IPS-NIHi11 (cell line): ENCODE results near the gene GDI1.
"Not testable (repeated sequence)": the region's sequence is repeated elsewhere in the genome, so short reads cannot be mapped to it uniquely, and the experiment has no call there.

Experiments
- DNase-seq: peaks from one replicate; pipeline ENCODE4 v3.0.0; 2012; ENCODE audit warnings: mixed read lengths, low spot score

GDI1 gene

DNA sequence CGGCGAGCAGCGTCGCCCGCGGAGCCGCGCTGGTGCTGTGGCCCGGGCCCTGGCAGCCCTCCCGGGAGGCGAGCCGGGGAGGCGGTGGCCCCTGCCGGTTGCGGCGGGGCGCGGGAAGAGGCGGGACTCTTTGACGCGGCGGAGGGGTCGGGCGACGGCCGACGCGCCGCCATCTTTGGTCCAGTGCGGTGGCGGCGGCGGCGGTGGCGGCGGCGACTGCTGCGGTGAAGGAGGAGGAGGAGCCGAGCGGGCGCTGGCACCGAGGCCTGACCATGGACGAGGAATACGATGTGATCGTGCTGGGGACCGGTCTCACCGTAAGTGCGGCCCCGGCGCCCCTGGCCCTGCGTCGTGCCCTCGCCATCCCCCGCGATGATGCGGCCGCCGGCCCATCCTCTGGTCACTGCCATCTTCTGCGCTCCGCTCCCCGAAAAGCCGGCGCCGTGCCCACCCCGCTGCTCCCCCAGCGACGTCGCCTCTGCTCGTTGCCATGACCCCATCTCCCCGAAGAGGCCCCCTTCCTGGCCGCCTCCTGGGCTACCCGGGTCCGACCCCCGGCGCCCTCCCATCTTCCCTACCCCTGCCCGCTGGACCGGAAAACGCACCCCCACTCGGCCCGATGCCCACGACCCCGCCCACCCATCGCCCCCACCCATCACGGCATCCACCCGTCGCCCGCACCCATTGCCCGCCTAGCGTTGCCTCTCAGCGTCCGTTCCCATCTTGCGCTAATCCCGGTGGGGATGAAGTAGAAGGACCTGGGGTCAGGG lies at the start of gene GDI1:
GDI1 (plus strand) TSS at position 172 of the 770 bp plus-strand sequence; CDS start at position 273, 101 bp downstream.
- peak; percentile 80 for DNase-seq

DNA sequence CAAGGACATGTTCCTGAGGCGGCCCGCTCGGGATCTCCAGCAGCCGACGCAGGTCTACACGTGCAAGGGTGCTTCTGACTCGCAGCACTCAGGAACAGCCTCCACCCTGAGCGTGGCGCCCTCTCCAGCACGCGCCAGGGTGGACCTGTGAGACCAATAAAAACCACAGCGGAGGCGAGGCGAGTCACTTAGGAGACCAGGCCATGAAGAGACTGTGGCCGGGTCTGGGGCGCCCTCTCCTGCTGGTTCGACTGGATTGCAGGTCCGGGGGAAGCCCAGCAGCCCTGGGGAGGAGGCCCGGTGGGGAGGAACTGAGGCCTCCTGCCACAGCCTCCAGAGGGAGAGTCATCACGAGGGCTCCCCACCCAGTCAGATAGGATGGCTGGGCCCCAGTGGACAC lies 48.9 kb upstream of the GDI1 start:
- DNase-seq, result not testable (repeated sequence)

DNA sequence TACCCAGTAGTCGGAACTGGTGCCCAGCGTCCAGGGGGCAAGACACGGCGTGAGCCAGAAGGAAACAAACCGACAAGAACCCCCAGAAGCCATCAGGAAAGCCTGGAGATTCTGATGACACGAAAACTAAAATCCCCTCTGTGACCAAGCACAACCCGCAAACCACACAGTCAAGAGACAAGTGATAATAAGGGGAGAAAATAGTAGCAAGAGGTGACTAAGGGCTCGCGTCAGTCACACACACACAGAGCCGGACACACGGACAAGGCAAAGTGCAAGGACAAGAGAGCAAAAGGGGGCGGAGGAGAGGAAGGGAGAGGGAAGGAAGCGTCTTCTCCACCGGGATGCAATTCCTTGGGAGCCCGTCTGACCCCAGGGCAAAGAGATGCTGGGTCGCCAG lies 48.3 kb upstream of the GDI1 start:
- DNase-seq, result not testable (repeated sequence)

DNA sequence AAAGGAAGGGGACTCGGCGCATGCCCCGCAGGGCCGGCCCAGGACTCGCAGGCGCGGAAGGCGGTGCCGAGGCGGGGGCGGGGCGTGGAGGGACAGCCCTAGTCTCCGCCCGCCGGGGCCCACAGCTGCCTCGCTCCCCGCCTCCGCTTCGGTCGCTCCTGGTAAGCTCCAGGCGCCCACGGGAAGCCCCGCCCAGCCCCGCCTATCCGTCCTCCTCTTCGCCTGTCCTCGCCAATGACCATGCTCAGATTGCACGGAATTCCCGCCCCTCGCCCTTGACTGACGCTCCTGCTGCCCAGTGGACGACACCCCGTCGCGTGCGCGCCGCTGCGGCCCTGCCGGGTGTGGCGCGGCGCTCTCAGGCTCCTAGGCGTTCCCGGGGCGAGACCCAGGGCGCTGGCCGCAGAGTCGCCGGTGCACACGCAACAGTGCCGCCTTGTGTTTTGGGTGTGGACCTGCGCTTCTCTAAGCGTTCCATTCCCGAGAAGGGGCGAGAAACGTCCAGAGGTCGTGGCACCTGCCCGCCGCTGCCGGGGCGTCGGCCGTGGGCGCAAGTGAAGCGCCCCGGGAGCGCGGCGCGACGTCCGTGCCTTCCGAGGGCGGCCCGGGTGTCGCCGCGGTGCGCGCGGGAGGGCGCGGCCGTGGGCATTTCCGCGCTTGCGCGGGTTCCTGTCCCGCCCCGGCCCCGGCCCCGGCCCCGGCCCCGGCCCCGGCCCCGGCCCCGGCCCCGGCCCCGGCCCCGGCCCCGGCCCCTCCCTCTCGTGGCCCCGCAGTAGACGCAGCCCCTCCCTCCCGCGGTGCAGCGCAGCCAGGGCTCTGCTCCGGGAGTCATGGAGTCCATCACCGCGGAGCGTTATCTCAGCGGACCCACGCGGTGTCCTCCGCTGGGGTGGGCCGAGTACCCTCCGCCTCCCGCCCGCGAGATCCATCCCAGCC lies 46.9 kb upstream of the GDI1 start:
- DNase-seq, result not testable (repeated sequence)

DNA sequence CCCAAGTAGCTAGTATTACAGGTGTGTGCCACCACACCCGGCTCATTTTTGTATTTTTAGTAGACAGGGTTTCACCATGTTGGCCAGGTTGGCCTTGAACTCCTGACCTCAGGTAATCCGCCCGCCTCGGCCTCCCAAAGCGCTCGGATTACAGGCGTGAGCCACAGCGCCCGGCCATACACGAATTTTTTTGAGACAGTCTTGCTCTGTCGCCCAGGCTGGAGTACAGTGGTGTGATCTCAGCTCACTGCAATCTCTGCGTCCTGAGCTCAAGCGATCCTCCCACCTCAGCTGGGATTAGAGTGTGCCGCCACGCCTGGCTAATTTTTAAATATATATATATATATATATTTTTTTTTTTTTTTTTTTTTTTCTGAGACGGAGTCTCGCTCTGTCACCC lies 40.6 kb upstream of the GDI1 start:
- not testable (repeated sequence) for DNase-seq

DNA sequence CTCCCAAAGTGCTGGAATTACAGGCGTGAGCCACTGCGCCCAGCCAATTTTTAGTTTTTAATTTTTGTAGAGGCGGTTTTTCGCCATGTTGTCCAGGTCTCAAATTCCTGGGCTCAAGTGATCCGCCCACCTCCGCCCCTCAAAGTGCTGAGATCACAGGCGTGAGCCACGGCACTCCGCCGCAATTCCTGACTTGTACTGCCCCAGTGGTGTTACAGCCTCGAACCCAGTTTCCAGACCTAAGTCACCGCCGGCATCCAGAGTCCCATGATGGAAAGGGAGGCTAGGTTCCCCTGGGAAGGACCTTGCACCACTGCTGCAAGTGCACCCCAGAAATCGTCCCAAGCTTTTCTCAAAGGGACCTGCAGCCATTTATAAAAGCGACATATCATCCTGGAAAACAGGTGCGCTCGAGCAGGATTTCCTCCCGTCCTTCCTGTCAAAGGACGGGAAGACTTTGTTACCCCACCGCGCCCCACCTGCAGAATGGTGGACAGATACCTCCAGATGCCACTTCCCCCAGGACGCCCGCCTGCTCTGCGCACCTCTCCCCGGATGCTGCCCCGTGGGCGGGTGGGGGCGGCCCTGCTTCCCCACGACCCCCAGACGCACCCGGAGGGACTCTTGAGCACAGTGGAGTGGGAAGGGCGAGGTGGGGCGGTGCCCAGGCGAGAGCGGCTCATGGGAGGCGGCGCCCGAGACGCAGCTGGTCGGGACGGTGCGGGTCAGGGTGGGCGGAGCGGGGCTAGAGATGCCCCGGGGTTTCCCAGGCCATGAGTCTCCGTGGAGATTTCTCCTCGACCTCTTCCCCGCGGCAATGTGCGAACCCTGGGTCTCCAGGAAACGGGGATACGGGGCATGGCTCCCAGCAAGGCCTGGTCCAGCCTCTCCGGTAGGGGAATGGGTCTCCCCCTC lies 39.7 kb upstream of the GDI1 start:
- DNase-seq, result peak; percentile 49

DNA sequence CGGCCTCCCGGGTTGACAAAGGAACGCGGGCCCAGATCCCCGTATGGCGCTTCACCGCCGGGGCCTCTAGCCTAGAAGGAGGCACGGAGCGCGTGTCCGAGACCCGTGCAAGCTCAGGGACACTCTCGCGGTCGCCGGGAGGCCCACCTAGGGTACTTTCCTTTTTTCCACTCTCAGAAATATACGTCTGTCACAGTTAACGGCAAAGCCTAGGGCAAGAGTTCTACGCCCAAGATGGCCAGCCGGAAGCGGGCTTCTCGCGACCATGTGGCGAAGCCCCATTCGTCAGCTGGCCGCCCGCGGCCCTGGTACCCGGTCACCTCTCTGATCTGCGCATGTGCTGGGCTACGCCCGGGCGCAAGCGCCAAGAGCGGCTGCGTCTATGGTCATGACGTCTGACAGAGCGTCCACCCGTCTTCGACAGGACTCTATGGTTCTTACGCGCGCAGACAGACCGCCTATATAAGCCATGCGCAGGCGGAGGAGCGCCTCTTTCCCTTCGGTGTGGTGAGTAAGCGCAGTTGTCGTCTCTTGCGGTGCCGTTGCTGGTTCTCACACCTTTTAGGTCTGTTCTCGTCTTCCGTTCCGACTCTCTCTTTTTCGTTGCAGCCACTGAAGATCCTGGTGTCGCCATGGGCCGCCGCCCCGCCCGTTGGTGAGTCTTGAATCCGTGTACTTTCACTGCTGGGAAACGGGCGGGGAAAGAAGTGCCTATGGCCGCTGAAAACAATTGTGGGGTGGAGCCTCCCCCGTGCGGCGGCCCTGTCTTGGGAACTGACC lies 38.9 kb upstream of the GDI1 start, which contains the start of gene RPL10:
RPL10 (plus strand) TSS at position 490 of the 780 bp plus-strand sequence; CDS start at position 633, 143 bp downstream.
- peak; percentile 82 for DNase-seq

DNA sequence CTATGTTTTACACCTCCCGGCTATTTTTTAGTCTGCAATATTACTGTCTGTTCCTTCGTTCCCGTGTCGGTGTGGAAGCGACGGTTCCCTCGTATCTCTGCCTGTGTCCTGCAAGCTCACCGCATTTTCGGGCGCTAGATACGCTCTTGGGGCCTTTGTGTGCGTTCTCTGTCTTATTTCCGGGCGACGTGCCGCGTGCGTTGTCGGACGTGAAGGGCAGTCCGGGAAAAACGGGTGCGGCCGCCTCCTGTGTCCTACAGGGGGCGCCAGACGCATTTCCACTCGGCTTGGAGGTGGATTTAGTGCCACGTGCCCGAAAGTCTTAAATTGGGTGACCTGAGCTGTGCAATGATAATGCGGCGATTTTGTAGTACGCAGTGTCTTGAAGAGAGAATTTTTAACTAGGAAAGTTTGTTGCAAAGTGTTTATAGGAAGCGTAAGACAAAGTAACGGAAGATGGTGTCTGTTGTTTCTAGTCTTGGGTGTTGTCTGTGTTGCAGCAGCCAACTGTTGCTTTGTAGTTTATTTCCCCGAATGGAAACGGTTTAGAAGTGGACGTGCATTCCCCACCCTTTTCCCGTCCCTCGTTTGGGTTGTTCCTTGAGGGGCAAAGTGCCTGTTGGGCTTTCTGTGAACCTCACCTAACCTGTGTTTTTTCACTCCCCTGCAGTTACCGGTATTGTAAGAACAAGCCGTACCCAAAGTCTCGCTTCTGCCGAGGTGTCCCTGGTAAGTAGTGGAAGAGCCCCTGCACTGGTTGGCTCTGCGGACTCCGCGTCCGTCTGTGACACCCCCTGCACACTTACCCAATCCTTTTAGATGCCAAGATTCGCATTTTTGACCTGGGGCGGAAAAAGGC lies 38.1 kb upstream of the GDI1 start:
- DNase-seq, result no peak

DNA sequence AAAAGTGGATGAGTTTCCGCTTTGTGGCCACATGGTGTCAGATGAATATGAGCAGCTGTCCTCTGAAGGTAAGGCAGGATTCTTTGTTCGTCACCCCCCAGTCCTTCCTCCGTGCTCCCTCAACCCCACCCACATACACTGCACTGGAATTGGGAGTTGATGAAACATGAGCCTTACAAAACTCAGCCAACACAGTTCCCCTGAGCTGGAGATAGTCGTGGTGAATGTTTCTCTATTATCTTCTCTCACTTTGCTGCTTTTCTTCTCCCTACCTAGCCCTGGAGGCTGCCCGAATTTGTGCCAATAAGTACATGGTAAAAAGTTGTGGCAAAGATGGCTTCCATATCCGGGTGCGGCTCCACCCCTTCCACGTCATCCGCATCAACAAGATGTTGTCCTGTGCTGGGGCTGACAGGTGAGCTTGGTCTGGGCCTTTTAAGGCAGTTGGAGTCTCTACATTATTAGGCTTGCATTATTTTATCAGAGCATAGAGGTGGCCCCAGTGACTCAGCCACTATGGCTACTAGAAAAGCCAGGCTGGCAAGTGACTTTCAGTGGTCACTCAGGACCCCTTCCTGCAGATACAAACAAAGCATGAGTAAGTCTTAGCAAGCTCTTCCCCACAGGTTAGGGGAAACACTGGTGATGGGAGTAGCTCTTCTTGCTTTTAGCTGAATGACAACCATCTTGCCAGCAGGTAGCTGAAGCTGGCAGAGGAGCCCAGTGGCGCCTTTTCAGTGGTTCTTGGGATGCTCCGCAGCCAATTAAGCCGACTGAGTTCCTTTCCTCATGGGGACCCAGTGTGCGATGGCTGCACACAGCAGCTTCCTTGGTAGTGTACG lies 37.2 kb upstream of the GDI1 start:
- DNase-seq, result no peak

DNA sequence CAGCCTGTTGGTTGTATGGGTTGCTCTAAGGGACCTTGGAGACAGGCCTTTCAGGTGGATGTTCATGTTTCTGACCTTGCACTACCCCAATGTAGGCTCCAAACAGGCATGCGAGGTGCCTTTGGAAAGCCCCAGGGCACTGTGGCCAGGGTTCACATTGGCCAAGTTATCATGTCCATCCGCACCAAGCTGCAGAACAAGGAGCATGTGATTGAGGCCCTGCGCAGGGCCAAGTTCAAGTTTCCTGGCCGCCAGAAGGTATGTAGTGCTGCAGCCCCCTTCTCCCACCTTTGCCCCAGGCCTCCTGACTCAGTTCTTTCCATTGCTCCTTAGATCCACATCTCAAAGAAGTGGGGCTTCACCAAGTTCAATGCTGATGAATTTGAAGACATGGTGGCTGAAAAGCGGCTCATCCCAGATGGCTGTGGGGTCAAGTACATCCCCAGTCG lies 36.6 kb upstream of the GDI1 start:
- DNase-seq, result not testable (repeated sequence)

DNA sequence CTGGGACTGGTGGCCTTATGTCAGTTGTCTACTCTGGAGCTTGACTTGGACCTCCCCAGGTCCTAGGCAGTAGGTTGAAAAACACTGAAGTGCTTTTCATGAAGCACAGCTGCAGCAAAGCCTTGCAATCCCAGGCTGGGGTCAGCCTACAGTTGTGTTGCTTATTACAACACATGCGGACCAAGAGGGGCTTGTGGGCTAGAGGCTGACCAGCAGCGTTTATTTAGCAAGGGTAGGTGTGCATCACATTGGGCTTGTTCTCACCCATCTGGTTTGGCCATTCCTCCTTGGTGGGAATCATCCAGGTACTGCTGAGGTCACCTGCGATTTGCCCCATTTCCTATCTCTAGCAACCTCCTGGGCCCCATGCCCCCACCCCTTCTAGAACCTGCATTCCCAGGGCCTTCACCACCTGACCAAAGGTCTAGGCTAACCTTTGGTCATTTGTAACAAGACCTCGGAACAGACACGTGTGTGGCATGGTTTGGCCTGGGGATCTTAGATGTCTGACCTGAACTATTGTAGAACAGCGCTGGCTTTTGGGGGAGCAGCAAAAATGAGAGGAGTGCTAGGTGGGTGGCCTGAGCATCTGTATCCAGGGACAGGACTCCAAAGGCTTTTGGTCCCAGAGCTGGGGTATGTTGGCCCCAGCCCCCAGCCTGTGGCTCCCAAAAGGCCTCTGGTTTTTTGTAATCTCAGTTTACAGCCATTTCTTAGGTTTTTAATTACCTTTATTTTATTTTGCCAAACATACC lies 35.7 kb upstream of the GDI1 start:
- DNase-seq, result no peak

DNA sequence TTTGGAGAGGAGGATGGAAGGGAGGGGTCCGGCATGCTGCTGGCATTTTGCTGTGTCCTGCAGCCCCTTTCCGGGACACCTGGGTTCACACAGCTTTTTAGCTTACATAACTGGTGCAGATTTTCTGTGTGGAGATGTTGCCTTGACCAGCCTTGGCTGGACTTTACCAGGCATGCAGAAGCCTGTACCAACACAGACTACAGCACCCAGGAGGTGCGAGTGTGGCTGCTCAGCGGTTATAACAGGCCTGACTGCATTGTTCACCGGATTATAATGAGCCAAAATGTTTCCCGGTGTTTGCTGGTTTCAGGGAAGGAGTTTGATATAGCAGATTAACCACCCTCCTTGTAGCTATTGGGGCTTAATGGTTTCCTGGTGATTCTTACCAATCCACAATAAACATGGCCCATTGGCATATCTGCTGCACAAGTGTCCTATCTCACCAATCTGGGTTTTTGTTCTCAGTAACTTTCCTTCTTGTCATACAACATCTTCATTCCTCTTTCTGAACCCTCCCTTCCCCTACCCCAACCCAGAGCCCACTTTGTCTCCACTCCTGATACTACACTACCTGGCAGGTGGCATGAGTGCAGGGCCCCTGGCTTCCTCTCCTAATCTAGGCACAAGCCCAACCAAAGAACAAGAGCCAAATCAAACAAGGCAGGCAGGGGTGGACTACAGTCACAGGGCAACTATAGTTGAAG lies 34.9 kb upstream of the GDI1 start:
- DNase-seq, result no peak

DNA sequence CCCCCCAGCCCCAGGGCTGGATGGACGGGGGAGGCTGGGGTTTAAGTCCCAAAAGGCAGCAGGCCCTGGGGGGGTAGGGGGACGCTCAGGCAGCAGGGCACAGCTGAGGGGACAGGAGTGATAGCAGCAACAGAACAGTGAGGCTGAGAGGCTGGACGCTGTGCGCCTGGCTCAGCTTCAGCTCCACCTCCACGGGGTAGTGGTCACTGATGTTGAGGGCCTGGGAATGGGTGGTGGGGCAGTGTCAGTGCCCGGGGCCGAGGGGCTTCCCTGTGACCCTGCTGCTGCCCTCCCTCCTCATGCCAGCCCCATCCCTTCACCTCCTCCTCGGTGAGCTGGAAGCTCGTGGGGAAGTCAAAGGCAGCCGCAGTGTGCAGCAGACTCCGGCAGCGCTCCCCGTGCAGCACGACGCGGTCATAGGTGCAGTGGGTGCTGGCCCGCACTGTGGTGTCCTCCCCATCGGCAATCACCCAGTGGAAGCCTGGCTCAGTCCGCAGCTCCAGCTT lies 34.3 kb upstream of the GDI1 start:
- DNase-seq, result no peak

DNA sequence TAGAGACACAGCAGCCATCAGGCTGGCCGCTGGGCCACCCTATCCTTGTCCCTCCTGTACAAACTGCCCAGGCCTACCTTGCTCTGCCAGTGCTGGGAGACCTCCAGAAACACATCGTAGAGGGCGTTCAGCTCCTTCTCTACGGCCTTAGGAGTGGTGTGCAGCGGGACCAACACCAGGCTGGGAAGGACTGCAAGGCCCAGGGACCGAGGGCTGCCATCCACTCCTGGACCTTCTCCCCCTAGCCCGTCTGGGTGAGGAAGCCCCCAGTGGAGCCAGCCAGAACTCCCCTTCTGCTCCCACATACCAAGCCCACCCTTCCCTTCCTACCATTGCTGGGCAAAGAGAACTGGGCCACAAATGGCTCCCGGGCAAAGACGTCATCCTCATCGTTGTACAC lies 33.8 kb upstream of the GDI1 start:
- DNase-seq, result no peak

DNA sequence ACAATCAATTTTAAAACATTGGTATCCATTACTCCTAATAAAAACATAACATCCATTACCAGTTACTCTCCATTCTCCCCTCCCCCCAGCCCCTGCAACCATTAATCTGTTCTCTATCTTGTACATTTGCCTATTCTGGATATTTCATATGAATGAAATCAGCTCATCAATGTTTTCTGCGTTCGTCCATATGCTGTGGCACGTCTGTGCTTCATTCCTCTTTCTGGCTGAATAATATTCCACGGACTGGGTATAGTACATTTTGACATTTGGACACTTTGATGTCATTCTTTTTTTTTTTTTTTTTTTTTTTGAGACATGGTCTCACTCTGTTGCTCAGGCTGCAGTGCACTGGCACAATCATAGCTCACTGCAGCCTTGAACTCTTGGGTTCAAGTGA lies 33.1 kb upstream of the GDI1 start:
- no peak for DNase-seq

DNA sequence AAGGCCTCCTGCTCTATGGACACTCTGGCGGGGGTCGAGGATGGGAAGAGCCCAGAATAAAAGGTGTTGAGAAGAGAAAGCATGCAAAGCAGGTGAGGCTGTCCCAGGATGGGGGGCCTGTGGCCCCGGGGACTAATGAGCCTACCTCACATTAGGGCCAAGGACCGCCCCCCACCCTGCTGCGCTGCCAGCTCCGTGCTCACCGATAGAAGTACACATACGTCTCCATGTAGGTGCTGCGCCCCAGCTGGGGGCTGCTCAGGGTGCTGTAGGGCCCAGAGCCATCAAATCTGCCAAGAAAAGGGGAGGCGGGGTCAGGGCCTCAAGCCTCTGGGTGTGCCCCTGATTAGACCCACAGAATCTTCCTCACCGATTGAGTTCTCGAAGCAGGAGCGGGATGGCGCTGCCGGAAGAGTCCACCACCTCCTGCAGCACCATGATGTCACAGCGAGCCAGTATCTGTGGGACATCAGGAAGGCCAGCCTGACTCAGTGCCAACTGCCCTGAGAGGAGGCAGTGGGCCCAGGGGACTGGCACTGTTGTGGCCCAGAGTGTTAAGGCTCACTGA lies 32.2 kb upstream of the GDI1 start:
- no peak for DNase-seq

DNA sequence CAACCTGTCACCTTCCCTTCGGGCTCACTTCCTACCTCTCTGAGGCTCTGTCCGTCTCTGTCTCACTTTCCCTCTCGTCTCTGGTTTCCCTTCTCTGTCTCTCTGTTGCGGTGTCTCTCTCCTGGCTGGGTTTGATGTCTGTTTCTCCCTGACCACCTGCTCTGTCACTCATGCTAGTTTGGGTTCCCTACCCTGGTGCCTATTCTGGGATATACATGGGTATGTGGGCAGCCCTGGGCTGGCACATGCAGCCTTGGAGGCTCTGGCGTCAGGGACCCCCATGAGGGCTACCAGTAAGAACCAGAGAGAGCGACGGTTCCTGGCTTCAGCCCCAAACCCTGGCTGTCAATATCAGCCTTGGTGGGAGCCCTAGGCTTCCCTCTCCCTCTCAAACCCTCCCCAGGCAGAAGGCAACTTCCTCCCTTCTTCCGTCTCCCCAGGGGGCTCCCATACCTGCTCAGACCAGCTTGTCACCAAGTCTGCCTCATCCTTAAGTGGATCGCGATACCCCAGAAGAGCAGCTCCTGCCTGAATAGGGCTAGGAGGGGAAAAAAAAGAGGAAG lies 28.2 kb upstream of the GDI1 start:
- no peak for DNase-seq
